GM12878 (cell line): Measurements from ENCODE around the gene GNAQ. TPM values are rescaled to one million over a fixed set of nuclear protein-coding genes. Genes with fewer than 3 reads are reported as not detected.

Experiments
- BRCA1 ChIP-seq: IDR thresholded peaks from 2 replicates; pipeline ENCODE4 v1.6.1; 2011; ENCODE audit warnings: low read depth, low read length, improper control_type of control experiment
- CBX5 ChIP-seq: sonication (generic); IDR thresholded peaks from 2 replicates; pipeline ENCODE4 v1.6.1; 2016; ENCODE audit warnings: low read depth, moderate library complexity, mild to moderate bottlenecking, inconsistent platforms
- CREB1 ChIP-seq: IDR thresholded peaks from 2 replicates; pipeline ENCODE4 v1.6.1; 2012; ENCODE audit warnings: low read depth, mild to moderate bottlenecking, inconsistent platforms
- DPF2 ChIP-seq: fragments of 450-650 bp; IDR thresholded peaks from 2 replicates; pipeline ENCODE4 v1.6.1; 2017; ENCODE audit warnings: mild to moderate bottlenecking
- E2F4 ChIP-seq: IDR thresholded peaks from 2 replicates; pipeline ENCODE4 v1.6.1; 2012; ENCODE audit warnings: low read depth, low read length, improper control_type of control experiment
- KAT2A ChIP-seq: conservative IDR thresholded peaks from 2 replicates; pipeline ENCODE4 v1.6.1; 2011; ENCODE audit warnings: low read depth, low read length; ENCODE audit not compliant: control insufficient read depth
- MYC ChIP-seq: IDR thresholded peaks from 2 replicates; pipeline ENCODE4 v1.6.1; 2011; ENCODE audit warnings: mild to moderate bottlenecking, low read length, moderate library complexity, inconsistent platforms; ENCODE audit not compliant: insufficient read depth, insufficient replicate concordance, insufficient read length, severe bottlenecking
- PBX3 ChIP-seq: IDR thresholded peaks from 2 replicates; pipeline ENCODE4 v1.6.1; 2011; ENCODE audit warnings: mild to moderate bottlenecking, low read depth, low read length, moderate library complexity; ENCODE audit not compliant: insufficient replicate concordance
- SKIL ChIP-seq: fragments of 450-650 bp; IDR thresholded peaks from 2 replicates; pipeline ENCODE4 v1.6.1; 2017; ENCODE audit warnings: mild to moderate bottlenecking, low read depth, inconsistent platforms; ENCODE audit not compliant: poor library complexity, severe bottlenecking
- SP1 ChIP-seq: IDR thresholded peaks from one replicate; pipeline ENCODE4 v1.6.1; 2011; ENCODE audit warnings: low read depth, low read length
- STAT1 ChIP-seq: fragments of 450-650 bp; conservative IDR thresholded peaks from 2 replicates; pipeline ENCODE4 v1.6.1; 2014; ENCODE audit warnings: antibody characterized with exemption, mild to moderate bottlenecking
- YBX1 ChIP-seq: fragments of 450-650 bp; IDR thresholded peaks from 2 replicates; pipeline ENCODE4 v1.6.1; 2016; ENCODE audit warnings: antibody characterized with exemption
- polyA plus RNA-seq, 11 experiments: library from polyadenylated mRNA; depleted of rRNA in 4 of 11; unstranded in 6 of 11; stranded (reverse) in 5 of 11; fragments of >200 nt; fragmentation: Nextera tagmentation in 4 of 11; fragmentation: Illumina TruSeq in 1 of 11; extraction: Ambion mirVana in 4 of 11; extraction: Trizol in 1 of 11; gene quantifications; 1 replicate in 1 of 11; 2 replicates in 10 of 11; pipeline versions ENCODE4 v1.2.1 to v1.2.3, GENCODE V29; 2011 to 2016; ENCODE audit warnings: inconsistent platforms in 2 of 11, missing spikeins in 2 of 11, low read depth in 1 of 11
- total RNA-seq, 4 experiments: library from RNA; depleted of rRNA in 3 of 4; stranded (reverse); fragments of >200 nt in 3 of 4; fragmentation: Illumina TruSeq in 1 of 4; extraction: Trizol in 1 of 4; gene quantifications; 2 replicates each; pipeline versions ENCODE4 v1.2.1 to v1.2.3, GENCODE V29; 2013 to 2021
- TF ChIP-seq, protein P1 (sequence below): fragments of 450-650 bp; IDR thresholded peaks from 2 replicates; pipeline ENCODE4 v1.6.1; 2017; ENCODE audit warnings: low read depth, mild to moderate bottlenecking, moderate library complexity

Gene GNAQ
- total and polyA plus RNA-seq, 10 of the 15 experiments (the other 5 are each of a cell fraction or from before 2014, with no cell fraction given), result 0.15 to 47.2 (median 0.49) TPM

DNA sequence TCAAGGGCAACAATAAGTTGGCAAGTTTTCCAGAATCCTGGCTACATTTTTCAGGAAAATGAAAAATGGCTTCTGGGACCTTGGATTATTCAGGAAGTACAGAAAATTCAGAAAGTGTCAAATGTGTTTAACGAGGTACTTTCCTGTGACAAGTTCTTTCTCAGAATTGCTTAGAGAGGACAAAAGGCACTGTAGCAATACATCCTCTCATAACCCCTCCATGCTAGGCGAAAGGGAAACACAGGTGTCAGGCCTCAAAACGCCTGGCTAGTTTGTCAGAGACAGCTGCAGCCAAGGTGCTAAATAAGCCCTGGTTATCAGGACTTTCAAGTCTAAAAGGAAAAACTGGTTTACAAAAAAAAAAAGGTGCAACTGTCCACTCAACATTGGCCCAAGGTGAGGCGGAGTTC, 115.2 kb downstream of the GNAQ start (continued):
- TF ChIP-seq SKIL (peak; percentile 34), BRCA1 (no peak), SP1 (no peak), YBX1 (no peak), MYC (no peak), CBX5 (no peak), E2F4 (no peak), PBX3 (peak; percentile 60), DPF2 (0 out of 2 replicates have a peak, but pooled peaks have one; percentile 72), KAT2A (no peak), CREB1 (no peak), STAT1 (no peak)
- TF ChIP-seq, protein P1, sequence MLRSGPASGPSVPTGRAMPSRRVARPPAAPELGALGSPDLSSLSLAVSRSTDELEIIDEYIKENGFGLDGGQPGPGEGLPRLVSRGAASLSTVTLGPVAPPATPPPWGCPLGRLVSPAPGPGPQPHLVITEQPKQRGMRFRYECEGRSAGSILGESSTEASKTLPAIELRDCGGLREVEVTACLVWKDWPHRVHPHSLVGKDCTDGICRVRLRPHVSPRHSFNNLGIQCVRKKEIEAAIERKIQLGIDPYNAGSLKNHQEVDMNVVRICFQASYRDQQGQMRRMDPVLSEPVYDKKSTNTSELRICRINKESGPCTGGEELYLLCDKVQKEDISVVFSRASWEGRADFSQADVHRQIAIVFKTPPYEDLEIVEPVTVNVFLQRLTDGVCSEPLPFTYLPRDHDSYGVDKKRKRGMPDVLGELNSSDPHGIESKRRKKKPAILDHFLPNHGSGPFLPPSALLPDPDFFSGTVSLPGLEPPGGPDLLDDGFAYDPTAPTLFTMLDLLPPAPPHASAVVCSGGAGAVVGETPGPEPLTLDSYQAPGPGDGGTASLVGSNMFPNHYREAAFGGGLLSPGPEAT, result peak; percentile 97
- TF ChIP-seq, all 136 proteins: peak for 23
